GM18868 (cell line): ENCODE results near the gene PARD3.

Experiments
- ATAC-seq: cut with Tn5 transposase; IDR thresholded peaks from one replicate; pipeline ENCODE4 v1.9.1; 2021; ENCODE audit warnings: mild to moderate bottlenecking, moderate library complexity; ENCODE audit not compliant: unreplicated experiment

PARD3 gene

GRCh38 chr10:34553747-34554146, 261.3 kb downstream of the PARD3 start:
- ATAC-seq, result no peak

- no peak for ATAC-seq
Measured at GRCh38 chr10:34551295-34551694, 263.8 kb downstream of the PARD3 start.

GRCh38 chr10:34549953-34550352, 265.1 kb downstream of the PARD3 start:
- no peak for ATAC-seq

GRCh38 chr10:34549001-34549400, 266.1 kb downstream of the PARD3 start:
- ATAC-seq, result no peak

- no peak for ATAC-seq
Measured at GRCh38 chr10:34548466-34548865, 266.6 kb downstream of the PARD3 start.

- ATAC-seq, result no peak
Measured at GRCh38 chr10:34547695-34548094, 267.4 kb downstream of the PARD3 start.

- ATAC-seq, result no peak
Measured at GRCh38 chr10:34547291-34547690, 267.8 kb downstream of the PARD3 start.

- no peak for ATAC-seq
Measured at GRCh38 chr10:34544400-34544799, 270.7 kb downstream of the PARD3 start.

- ATAC-seq, result no peak
Measured at GRCh38 chr10:34543716-34544115, 271.4 kb downstream of the PARD3 start.

- ATAC-seq, result no peak
Measured at GRCh38 chr10:34540492-34540891, 274.6 kb downstream of the PARD3 start.

GRCh38 chr10:34539533-34540315, 275.4 kb downstream of the PARD3 start:
- ATAC-seq, result peak; percentile 48

GRCh38 chr10:34538281-34538829, 276.7 kb downstream of the PARD3 start:
- peak; percentile 67 for ATAC-seq

GRCh38 chr10:34537629-34538231, 277.4 kb downstream of the PARD3 start:
- peak; percentile 59 for ATAC-seq

- ATAC-seq, result no peak
Measured at GRCh38 chr10:34535872-34536271, 279.2 kb downstream of the PARD3 start.

- no peak for ATAC-seq
Measured at GRCh38 chr10:34530778-34531177, 284.3 kb downstream of the PARD3 start.

- ATAC-seq, result peak; percentile 80
Measured at GRCh38 chr10:34528320-34528719, 286.8 kb downstream of the PARD3 start.

- ATAC-seq, result no peak
Measured at GRCh38 chr10:34526758-34527730, 288.1 kb downstream of the PARD3 start.

- ATAC-seq, result no peak
Measured at GRCh38 chr10:34526186-34526585, 288.9 kb downstream of the PARD3 start.

- ATAC-seq, result no peak
Measured at GRCh38 chr10:34524369-34525091, 290.6 kb downstream of the PARD3 start.

- no peak for ATAC-seq
Measured at GRCh38 chr10:34523017-34523767, 291.9 kb downstream of the PARD3 start.
